Measurements from ENCODE around the gene KRT25.

KRT25 gene

GRCh38 chr17:40724656-40725055 lies 30.5 kb downstream of the KRT25 start:
- H3K4me3 ChIP-seq (ENCODE audit: low read depth, low read length) = no peak overlapping the region
- no peak for DNase-seq (ENCODE audit: low read depth)
- no peak for TF ChIP-seq MYC (IDR thresholded peaks at IDR 0.05; ENCODE audit: low read depth, low read length)
- TF ChIP-seq MAX (IDR thresholded peaks at IDR 0.05; ENCODE audit: low read depth, low read length) = no peak
- TF ChIP-seq CTCF (IDR thresholded peaks at IDR 0.05; ENCODE audit: low read depth, low read length) = no peak
- no peak for TF ChIP-seq POLR2A (IDR thresholded peaks at IDR 0.05; ENCODE audit: extremely low read depth, insufficient read length)

GRCh38 chr17:40722241-40722640 lies 32.9 kb downstream of the KRT25 start:
- TF ChIP-seq MYC (IDR thresholded peaks at IDR 0.05; ENCODE audit: low read depth, low read length) = no peak
- TF ChIP-seq POLR2A (IDR thresholded peaks at IDR 0.05; ENCODE audit: extremely low read depth, insufficient read length) = no peak
- no peak for TF ChIP-seq CTCF (IDR thresholded peaks at IDR 0.05; ENCODE audit: low read depth, low read length)
- no peak for TF ChIP-seq MAX (IDR thresholded peaks at IDR 0.05; ENCODE audit: low read depth, low read length)
- DNase-seq (ENCODE audit: low read depth) = no peak
- H3K4me3 ChIP-seq (ENCODE audit: low read depth, low read length) = no peak overlapping the region

- DNase-seq (ENCODE audit: low read depth) = no peak
- TF ChIP-seq MYC (IDR thresholded peaks at IDR 0.05; ENCODE audit: low read depth, low read length) = no peak
- no peak for TF ChIP-seq MAX (IDR thresholded peaks at IDR 0.05; ENCODE audit: low read depth, low read length)
- no peak for TF ChIP-seq POLR2A (IDR thresholded peaks at IDR 0.05; ENCODE audit: extremely low read depth, insufficient read length)
- no peak overlapping the region for H3K4me3 ChIP-seq (ENCODE audit: low read depth, low read length)
These were observed 34.2 kb downstream of the KRT25 start for GRCh38 chr17:40720899-40721298.

GRCh38 chr17:40718930-40719329 lies 36.2 kb downstream of the KRT25 start:
- H3K4me3 ChIP-seq (ENCODE audit: low read depth, low read length) = no peak overlapping the region
- TF ChIP-seq MYC (IDR thresholded peaks at IDR 0.05; ENCODE audit: low read depth, low read length) (no peak), POLR2A (IDR thresholded peaks at IDR 0.05; ENCODE audit: extremely low read depth, insufficient read length) (no peak), MAX (IDR thresholded peaks at IDR 0.05; ENCODE audit: low read depth, low read length) (no peak), CTCF (IDR thresholded peaks at IDR 0.05; ENCODE audit: low read depth, low read length) (no peak)
- no peak for DNase-seq (ENCODE audit: low read depth)

GRCh38 chr17:40717776-40718175 lies 37.4 kb downstream of the KRT25 start:
- H3K4me3 ChIP-seq (ENCODE audit: low read depth, low read length) = no peak overlapping the region
- no peak for TF ChIP-seq POLR2A (IDR thresholded peaks at IDR 0.05; ENCODE audit: extremely low read depth, insufficient read length)
- TF ChIP-seq MAX (IDR thresholded peaks at IDR 0.05; ENCODE audit: low read depth, low read length) = no peak
- TF ChIP-seq CTCF (IDR thresholded peaks at IDR 0.05; ENCODE audit: low read depth, low read length) = no peak
- TF ChIP-seq MYC (IDR thresholded peaks at IDR 0.05; ENCODE audit: low read depth, low read length) = no peak
- no peak for DNase-seq (ENCODE audit: low read depth)

GRCh38 chr17:40714473-40714872 lies 40.7 kb downstream of the KRT25 start:
- H3K4me3 ChIP-seq (ENCODE audit: low read depth, low read length) = no peak overlapping the region
- TF ChIP-seq CTCF (IDR thresholded peaks at IDR 0.05; ENCODE audit: low read depth, low read length) (no peak), POLR2A (IDR thresholded peaks at IDR 0.05; ENCODE audit: extremely low read depth, insufficient read length) (no peak), MAX (IDR thresholded peaks at IDR 0.05; ENCODE audit: low read depth, low read length) (no peak), MYC (IDR thresholded peaks at IDR 0.05; ENCODE audit: low read depth, low read length) (no peak)
- DNase-seq (ENCODE audit: low read depth) = peak; percentile 8
